Gastroesophageal sphincter (tissue), 4 donors: ENCODE results near the gene CPT1B. TPM values are rescaled to one million over a fixed set of nuclear protein-coding genes. Genes with fewer than 3 reads are reported as not detected.
A peak's percentile ranks its signal among the peaks of the same experiment; 100 is the strongest.
"Not testable (repeated sequence)": the region's sequence is repeated elsewhere in the genome, so short reads cannot be mapped to it uniquely, and the experiment has no call there.

Experiments
- ATAC-seq: fragments of 150-250 bp; one replicate; pipeline ENCODE4 v1.9.1; 2016; ENCODE audit warnings: mild to moderate bottlenecking, moderate library complexity
- H3K27ac ChIP-seq, 4 donors: fragments of 200-600 bp; sonication (generic) in 3 of 4; 1 replicate in 3 of 4; 2 replicates in 1 of 4; pipeline ENCODE4 v1.5.1; 2016 to 2019
- H3K27me3 ChIP-seq: fragments of 200-600 bp; sonication (generic); one replicate; pipeline ENCODE4 v1.5.1; 2019
- H3K36me3 ChIP-seq, 2 donors: fragments of 200-600 bp; sonication (generic); one replicate each; pipeline ENCODE4 v1.5.1; 2019; ENCODE audit warnings: control low read depth in 1 of 2
- H3K4me1 ChIP-seq, 3 donors: fragments of 200-600 bp; sonication (generic); 1 replicate in 2 of 3; 2 replicates in 1 of 3; pipeline ENCODE4 v1.5.1; 2016 to 2019; ENCODE audit warnings: control low read depth in 2 of 3
- H3K4me3 ChIP-seq, 2 donors: fragments of 200-600 bp; sonication (generic); one replicate each; pipeline ENCODE4 v1.5.1; 2019; ENCODE audit warnings: mild to moderate bottlenecking in 1 of 2, moderate library complexity in 1 of 2
- H3K9me3 ChIP-seq, 3 donors: fragments of 200-600 bp; sonication (generic); one replicate each; pipeline ENCODE4 v1.5.1; 2017 to 2019; ENCODE audit warnings: control low read depth in 2 of 3
- CTCF ChIP-seq, 4 experiments: fragments of 200-600 bp in 2 of 4; fragments of 450-650 bp in 2 of 4; sonication (generic) in 1 of 4; IDR thresholded peaks; one replicate each; pipeline ENCODE4 v1.5.1; 2017 to 2019; ENCODE audit warnings: antibody characterized with exemption in 4 of 4, mild to moderate bottlenecking in 2 of 4, moderate library complexity in 2 of 4
- EP300 ChIP-seq: sonication (generic); formaldehyde crosslinking; IDR thresholded peaks from one replicate; pipeline ENCODE4 v1.6.1; 2017; ENCODE audit warnings: antibody characterized with exemption, mild to moderate bottlenecking
- POLR2A ChIP-seq, 2 donors: fragments of 450-650 bp; IDR thresholded peaks; one replicate each; pipeline ENCODE4 v1.6.1; 2017; ENCODE audit warnings: antibody characterized with exemption in 2 of 2, mild to moderate bottlenecking in 2 of 2, moderate library complexity in 1 of 2
- POLR2AphosphoS5 ChIP-seq: sonication (generic); formaldehyde crosslinking; IDR thresholded peaks from one replicate; pipeline ENCODE4 v1.6.1; 2017; ENCODE audit warnings: antibody characterized with exemption
- WGBS, 2 donors: methylation state at CpG; one replicate each; pipeline ENCODE4 v1.1.5; 2018; ENCODE audit warnings: low coverage in 1 of 2; 5-methylcytosine and 5-hydroxymethylcytosine counted together
- total RNA-seq, 4 donors: library from RNA; depleted of rRNA; stranded (reverse); fragments of >200 nt; gene quantifications; one replicate each; pipeline ENCODE4 v1.1.0, GENCODE V29; 2016

Gene CPT1B
- total RNA-seq, 4 donors from 2014 or later = 3.1 to 13.4 (median 6.5) TPM

GRCh38 chr22:50544078-50544745 is 34.0 kb downstream of the CPT1B start:
- peak overlapping the region in 1 of 4 donors; percentile 42 for H3K27ac ChIP-seq
- no peaks in the 10 kb centered on the region for H3K36me3 ChIP-seq
- TF ChIP-seq CTCF (IDR thresholded peaks at IDR 0.05) = peak in 3 of 4 experiments; percentile 31 to 66 (median 56)
- TF ChIP-seq POLR2A (IDR thresholded peaks at IDR 0.05) = no peak
- ATAC-seq = peak; percentile 40
- peak overlapping the region in 1 of 2 donors; percentile 37 for H3K4me3 ChIP-seq
- 20% methylated on average over 1 of the region's 52 CpGs; no CpG with 5 or more reads in 1 of the 2 donors for WGBS, 2 donors
- peaks cover 68% of the 10 kb centered on the region for H3K27me3 ChIP-seq
- H3K9me3 ChIP-seq = no peaks in the 10 kb centered on the region
- peaks cover 0 to 34% (median 17%) of the 10 kb centered on the region in 3 donors for H3K4me1 ChIP-seq

GRCh38 chr22:50542416-50542927 is 35.8 kb downstream of the CPT1B start:
- Histone ChIP-seq H3K4me1 (peaks cover 0 to 29% (median 9%) of the 10 kb centered on the region in 3 donors), H3K27ac (no peak overlapping the region), H3K27me3 (peaks cover 66% of the 10 kb centered on the region), H3K36me3 (no peaks in the 10 kb centered on the region), H3K9me3 (no peaks in the 10 kb centered on the region), H3K4me3 (no peak overlapping the region)
- no peak for TF ChIP-seq POLR2A (IDR thresholded peaks at IDR 0.05)
- no peak for TF ChIP-seq CTCF (IDR thresholded peaks at IDR 0.05)
- no peak for ATAC-seq
- WGBS, 2 donors = 88 to 98% methylated on average over 14 to 19 of the region's 19 CpGs

DNA sequence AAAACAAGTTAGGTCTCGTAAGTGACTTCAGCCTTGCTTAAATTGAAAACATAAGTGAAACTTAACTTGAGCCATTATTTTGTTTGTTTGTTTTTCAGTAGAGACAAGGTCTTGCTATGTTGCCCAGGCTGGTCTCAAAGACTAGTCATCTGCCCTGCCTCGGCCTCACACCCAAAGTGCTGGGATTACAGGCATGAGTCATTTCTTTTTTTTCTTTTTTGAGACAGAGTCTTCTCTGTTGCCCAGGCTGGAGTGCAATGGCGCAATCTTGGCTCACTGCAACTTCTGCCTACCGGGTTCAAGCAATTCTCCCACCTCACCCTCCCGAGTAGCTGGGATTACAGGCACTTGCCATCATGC is 36.6 kb downstream of the CPT1B start:
- H3K27ac ChIP-seq = peak overlapping the region in 1 of 4 donors; percentile 42
- ATAC-seq = not testable (repeated sequence)
- 48 to 70% methylated on average over 2 to 5 of the region's 5 CpGs for WGBS, 2 donors

DNA sequence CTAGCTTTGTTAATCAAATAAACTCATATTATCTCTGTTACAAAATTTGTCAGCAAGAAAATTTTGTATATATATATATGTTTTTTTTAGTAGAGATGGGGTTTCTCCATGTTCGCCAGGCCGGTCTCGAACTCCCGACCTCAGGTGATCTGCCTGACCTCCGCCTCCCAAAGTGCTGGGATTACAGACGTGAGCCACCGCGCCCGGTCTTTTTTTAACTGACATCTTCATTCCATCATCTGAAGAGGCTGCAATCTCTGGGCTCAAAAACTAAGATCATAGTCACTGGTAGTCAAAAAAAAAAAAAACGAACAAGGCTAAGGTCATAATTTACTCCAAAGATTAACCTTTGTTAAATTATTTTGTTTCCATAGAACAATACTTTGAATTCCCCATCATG is 37.8 kb downstream of the CPT1B start:
- Histone ChIP-seq H3K4me3 (no peak overlapping the region), H3K27me3 (peaks cover 66% of the 10 kb centered on the region), H3K9me3 (no peaks in the 10 kb centered on the region), H3K27ac (peak overlapping the region in 2 of 4 donors; percentile 68 to 74), H3K4me1 (peaks cover 0 to 20% (median 9%) of the 10 kb centered on the region in 3 donors), H3K36me3 (no peaks in the 10 kb centered on the region)
- TF ChIP-seq CTCF (IDR thresholded peaks at IDR 0.05) (no peak), EP300 (no peak), POLR2A (IDR thresholded peaks at IDR 0.05) (no peak), POLR2AphosphoS5 (no peak)
- 82 to 91% methylated on average over 10 of the region's 10 CpGs for WGBS, 2 donors
- no peak for ATAC-seq

More for the DNA sequence above, 36.6 kb downstream of the CPT1B start:
- H3K4me3 ChIP-seq, H3K9me3 ChIP-seq, H3K36me3 ChIP-seq: not testable (repeated sequence)
- Histone ChIP-seq H3K4me1 (peaks cover 0 to 21% (median 9%) of the 10 kb centered on the region in 3 donors), H3K27me3 (peaks cover 66% of the 10 kb centered on the region)

- TF ChIP-seq POLR2AphosphoS5 (no peak), EP300 (no peak)
- peaks cover 71% of the 10 kb centered on the region for H3K27me3 ChIP-seq
- H3K36me3 ChIP-seq = no peaks in the 10 kb centered on the region
- H3K4me1 ChIP-seq = peaks cover 0 to 11% (median 0%) of the 10 kb centered on the region in 3 donors
- H3K27ac ChIP-seq = peak overlapping the region in 3 of 4 donors; percentile 68 to 85 (median 74)
- no peak overlapping the region for H3K4me3 ChIP-seq
- no peaks in the 10 kb centered on the region for H3K9me3 ChIP-seq
- no peak for ATAC-seq
- 74 to 78% methylated on average over 6 to 13 of the region's 13 CpGs for WGBS, 2 donors
These were observed 40.5 kb downstream of the CPT1B start for GRCh38 chr22:50537765-50538164.

GRCh38 chr22:50536226-50536625 is 42.0 kb downstream of the CPT1B start:
- no peaks in the 10 kb centered on the region for H3K36me3 ChIP-seq
- H3K27me3 ChIP-seq = peaks cover 86% of the 10 kb centered on the region
- peaks cover 0 to 26% (median 12%) of the 10 kb centered on the region in 3 donors for H3K4me1 ChIP-seq
- H3K9me3 ChIP-seq = no peaks in the 10 kb centered on the region
- no peak overlapping the region for H3K4me3 ChIP-seq
- TF ChIP-seq POLR2A (IDR thresholded peaks at IDR 0.05) (no peak), POLR2AphosphoS5 (no peak), EP300 (no peak)
- 30 to 49% methylated on average over 2 to 3 of the region's 3 CpGs for WGBS, 2 donors
- ATAC-seq = no peak
- H3K27ac ChIP-seq = no peak overlapping the region
